DOHH2 (cell line): Measurements from ENCODE around the gene ADAMTSL1.

ENCODE experiments used
- H3F3A ChIP-seq: fragments of 200-600 bp; sonication (generic), shearing (Covaris generic); 2 replicates; pipeline ENCODE4 v1.6.0; 2016; ENCODE audit warnings: antibody characterized with exemption, mild to moderate bottlenecking; ENCODE audit not compliant: control insufficient read depth, insufficient read depth
- H3K27ac ChIP-seq: fragments of 200-600 bp; sonication (generic); 2 replicates; pipeline ENCODE4 v1.5.1; 2014; ENCODE audit warnings: low read depth, mild to moderate bottlenecking, low read length, moderate library complexity
- H3K27me3 ChIP-seq: fragments of 200-600 bp; sonication (generic); 2 replicates; pipeline ENCODE4 v1.6.1; 2014; ENCODE audit warnings: mild to moderate bottlenecking, low read length, mixed read lengths; ENCODE audit not compliant: control insufficient read depth
- H3K36me3 ChIP-seq: fragments of 200-600 bp; sonication (generic); 2 replicates; pipeline ENCODE4 v1.6.1; 2014; ENCODE audit warnings: mild to moderate bottlenecking, low read length, moderate library complexity, mixed read lengths; ENCODE audit not compliant: control insufficient read depth
- H3K4me1 ChIP-seq: fragments of 200-600 bp; sonication (generic); 2 replicates; pipeline ENCODE4 v1.6.1; 2014; ENCODE audit warnings: mild to moderate bottlenecking, low read length, mixed read lengths; ENCODE audit not compliant: control insufficient read depth
- H3K4me2 ChIP-seq: fragments of 200-600 bp; sonication (generic); 2 replicates; pipeline ENCODE4 v1.6.0; 2014; ENCODE audit warnings: mild to moderate bottlenecking, low read length, moderate library complexity
- H3K4me3 ChIP-seq: fragments of 200-600 bp; sonication (generic); 2 replicates; pipeline ENCODE4 v1.5.1; 2014; ENCODE audit warnings: mild to moderate bottlenecking, low read length, mixed read lengths
- H3K79me2 ChIP-seq: fragments of 200-600 bp; sonication (generic); 2 replicates; pipeline ENCODE4 v1.6.1; 2014; ENCODE audit warnings: mild to moderate bottlenecking, low read length, mixed read lengths; ENCODE audit not compliant: control insufficient read depth
- H3K9me2 ChIP-seq: fragments of 200-600 bp; sonication (generic); replicated peaks from 2 replicates; pipeline ENCODE4 v1.6.1; 2014; ENCODE audit warnings: mild to moderate bottlenecking, low read length, mixed read lengths; ENCODE audit not compliant: control insufficient read depth
- H3K9me3 ChIP-seq: fragments of 200-600 bp; sonication (generic); 2 replicates; pipeline ENCODE4 v1.6.1; 2014; ENCODE audit warnings: antibody characterized with exemption, low read length, mixed read lengths; ENCODE audit not compliant: control insufficient read depth, insufficient read depth
- H4K20me1 ChIP-seq: fragments of 200-600 bp; sonication (generic); 2 replicates; pipeline ENCODE4 v1.6.0; 2014; ENCODE audit warnings: low read depth, mild to moderate bottlenecking, antibody characterized with exemption, low read length, moderate library complexity; ENCODE audit not compliant: control insufficient read depth, insufficient read depth
- CTCF ChIP-seq: fragments of 200-600 bp; sonication (generic); IDR thresholded peaks from one replicate; pipeline ENCODE4 v1.5.1; 2014; ENCODE audit warnings: antibody characterized with exemption, mild to moderate bottlenecking, low read depth, low read length; ENCODE audit not compliant: poor library complexity, severe bottlenecking
- EZH2phosphoT487 ChIP-seq: fragments of 200-600 bp; sonication (generic); IDR thresholded peaks from 2 replicates; pipeline ENCODE4 v1.6.1; 2017; ENCODE audit warnings: borderline replicate concordance, mild to moderate bottlenecking, antibody characterized with exemption, low read length, moderate library complexity, mixed read lengths

ADAMTSL1 gene

GRCh38 chr9:18707489-18708205 is 233.7 kb downstream of the ADAMTSL1 start:
- Histone ChIP-seq H3K27ac (no peak overlapping the region), H3K9me2 (no peaks in the 10 kb centered on the region), H3K36me3 (no peaks in the 10 kb centered on the region)

GRCh38 chr9:18708429-18708828 is 234.5 kb downstream of the ADAMTSL1 start:
- TF ChIP-seq CTCF (no peak), EZH2phosphoT487 (no peak)
- Histone ChIP-seq H3K4me1 (no peaks in the 10 kb centered on the region), H3K27ac (no peak overlapping the region), H3K9me2 (no peaks in the 10 kb centered on the region), H3K79me2 (no peaks in the 10 kb centered on the region), H4K20me1 (no peaks in the 10 kb centered on the region), H3F3A (no peaks in the 10 kb centered on the region), H3K4me3 (no peak overlapping the region), H3K4me2 (no peak overlapping the region), H3K9me3 (no peaks in the 10 kb centered on the region), H3K36me3 (no peaks in the 10 kb centered on the region), H3K27me3 (no peaks in the 10 kb centered on the region)

More at GRCh38 chr9:18707489-18708205, 233.7 kb downstream of the ADAMTSL1 start:
- Histone ChIP-seq H3K27me3 (no peaks in the 10 kb centered on the region), H3K4me1 (no peaks in the 10 kb centered on the region), H3K4me2 (no peak overlapping the region), H3K9me3 (no peaks in the 10 kb centered on the region), H3F3A (no peaks in the 10 kb centered on the region), H3K4me3 (no peak overlapping the region), H4K20me1 (no peaks in the 10 kb centered on the region), H3K79me2 (no peaks in the 10 kb centered on the region)
- TF ChIP-seq CTCF: no peak
- no peak for TF ChIP-seq EZH2phosphoT487

- no peaks in the 10 kb centered on the region for H3K27me3 ChIP-seq
- H3F3A ChIP-seq: no peaks in the 10 kb centered on the region
- H3K9me2 ChIP-seq: no peaks in the 10 kb centered on the region
- H3K4me1 ChIP-seq: no peaks in the 10 kb centered on the region
- H3K4me2 ChIP-seq: no peak overlapping the region
- TF ChIP-seq CTCF (no peak), EZH2phosphoT487 (no peak)
- H3K27ac ChIP-seq: no peak overlapping the region
- no peaks in the 10 kb centered on the region for H3K79me2 ChIP-seq
- H4K20me1 ChIP-seq: no peaks in the 10 kb centered on the region
- no peak overlapping the region for H3K4me3 ChIP-seq
- no peaks in the 10 kb centered on the region for H3K9me3 ChIP-seq
- H3K36me3 ChIP-seq: no peaks in the 10 kb centered on the region
Observed at GRCh38 chr9:18710065-18710464, 236.1 kb downstream of the ADAMTSL1 start.
